SIG-M5 treated with dmso at 0.1 percent for 504 hours (cell line): ENCODE data around the gene CXCL14.

ENCODE experiments used
- DNase-seq: peaks from one replicate; lab custom pipeline; 2025; ENCODE audit not compliant: unreplicated experiment; lab: John Stamatoyannopoulos, UW

Gene CXCL14

GRCh38 chr5:135596788-135597187 lies 18.0 kb upstream of the CXCL14 start:
- DNase-seq = no peak

- no peak for DNase-seq
These were observed 17.5 kb upstream of the CXCL14 start for GRCh38 chr5:135596157-135596763.

GRCh38 chr5:135594416-135594960 lies 15.7 kb upstream of the CXCL14 start:
- DNase-seq = no peak

- DNase-seq = no peak
These were observed 15.1 kb upstream of the CXCL14 start for GRCh38 chr5:135593886-135594285.

GRCh38 chr5:135593141-135593540 lies 14.3 kb upstream of the CXCL14 start:
- no peak for DNase-seq

GRCh38 chr5:135592312-135593045 lies 13.7 kb upstream of the CXCL14 start:
- no peak for DNase-seq

- no peak for DNase-seq
These were observed 12.5 kb upstream of the CXCL14 start for GRCh38 chr5:135591277-135591676.

- DNase-seq = peak; percentile 16
These were observed 10.4 kb upstream of the CXCL14 start for GRCh38 chr5:135589152-135589551.

- no peak for DNase-seq
These were observed 9.2 kb upstream of the CXCL14 start for GRCh38 chr5:135587721-135588663.

GRCh38 chr5:135584918-135585317 lies 6.1 kb upstream of the CXCL14 start:
- no peak for DNase-seq

- DNase-seq = no peak
These were observed 5.5 kb upstream of the CXCL14 start for GRCh38 chr5:135584276-135584675.

GRCh38 chr5:135582099-135582781 lies 3.4 kb upstream of the CXCL14 start:
- no peak for DNase-seq

- no peak for DNase-seq
These were observed 496 bp downstream of the CXCL14 start for GRCh38 chr5:135578305-135578684.

- no peak for DNase-seq
These were observed 1.4 kb downstream of the CXCL14 start for GRCh38 chr5:135577421-135577820.

- no peak for DNase-seq
These were observed 2.7 kb downstream of the CXCL14 start for GRCh38 chr5:135576075-135576599.

GRCh38 chr5:135574493-135574892 lies 4.3 kb downstream of the CXCL14 start:
- DNase-seq = no peak

- DNase-seq = no peak
These were observed 6.9 kb downstream of the CXCL14 start for GRCh38 chr5:135571902-135572301.

- no peak for DNase-seq
These were observed 7.7 kb downstream of the CXCL14 start for GRCh38 chr5:135571066-135571609.

GRCh38 chr5:135570453-135570764 lies 8.4 kb downstream of the CXCL14 start:
- DNase-seq = no peak

GRCh38 chr5:135569755-135570452 lies 8.9 kb downstream of the CXCL14 start:
- DNase-seq = peak; percentile 67
